DMS153 treated with DMSO at 0.1 percent for 48 hours (cell line): ENCODE data around the gene ULK4.
"Not testable (repeated sequence)": the region's sequence is repeated elsewhere in the genome, so short reads cannot be mapped to it uniquely, and the experiment has no call there.

ENCODE experiments used
- DNase-seq: peaks from one replicate; lab custom pipeline; 2025; ENCODE audit not compliant: unreplicated experiment; lab: John Stamatoyannopoulos, UW

ULK4 gene

GRCh38 chr3:41450416-41451231 is 511.3 kb downstream of the ULK4 start:
- no peak for DNase-seq

- DNase-seq: no peak
These were observed 513.5 kb downstream of the ULK4 start for GRCh38 chr3:41448396-41448795.

GRCh38 chr3:41447701-41448100 is 514.2 kb downstream of the ULK4 start:
- no peak for DNase-seq

- not testable (repeated sequence) for DNase-seq
These were observed 515.6 kb downstream of the ULK4 start for GRCh38 chr3:41446316-41446715.

GRCh38 chr3:41441568-41441967 is 520.3 kb downstream of the ULK4 start:
- DNase-seq: no peak

GRCh38 chr3:41441139-41441538 is 520.8 kb downstream of the ULK4 start:
- DNase-seq: no peak

- DNase-seq: no peak
These were observed 524.9 kb downstream of the ULK4 start for GRCh38 chr3:41436983-41437382.

GRCh38 chr3:41434781-41435180 is 527.1 kb downstream of the ULK4 start:
- no peak for DNase-seq

- DNase-seq: no peak
These were observed 530.5 kb downstream of the ULK4 start for GRCh38 chr3:41431386-41431785.

- DNase-seq: no peak
These were observed 531.0 kb downstream of the ULK4 start for GRCh38 chr3:41430886-41431285.

GRCh38 chr3:41430391-41430790 is 531.5 kb downstream of the ULK4 start:
- no peak for DNase-seq

GRCh38 chr3:41426485-41426884 is 535.4 kb downstream of the ULK4 start:
- no peak for DNase-seq

- DNase-seq: no peak
These were observed 537.2 kb downstream of the ULK4 start for GRCh38 chr3:41424543-41425300.

- no peak for DNase-seq
These were observed 542.1 kb downstream of the ULK4 start for GRCh38 chr3:41419809-41420208.

- no peak for DNase-seq
These were observed 542.8 kb downstream of the ULK4 start for GRCh38 chr3:41418961-41419691.

GRCh38 chr3:41417574-41417973 is 544.3 kb downstream of the ULK4 start:
- no peak for DNase-seq

GRCh38 chr3:41411065-41411464 is 550.8 kb downstream of the ULK4 start:
- no peak for DNase-seq

GRCh38 chr3:41405466-41405865 is 556.4 kb downstream of the ULK4 start:
- no peak for DNase-seq

- DNase-seq: no peak
These were observed 557.3 kb downstream of the ULK4 start for GRCh38 chr3:41404582-41404981.

GRCh38 chr3:41394896-41395295 is 567.0 kb downstream of the ULK4 start:
- DNase-seq: no peak

GRCh38 chr3:41370765-41371535 is 591.0 kb downstream of the ULK4 start:
- DNase-seq: not testable (repeated sequence)
